ENCODE results near the gene FILIP1.

The FILIP1 gene

GRCh38 chr6:75315978-75316377 is 177.6 kb downstream of the FILIP1 start:
- no peak for TF ChIP-seq YY1 (IDR thresholded peaks at IDR 0.05; ENCODE audit: low read depth)
- no peak for TF ChIP-seq NFIC (IDR thresholded peaks at IDR 0.05)
- TF ChIP-seq TCF12 (IDR thresholded peaks at IDR 0.05; ENCODE audit: low read depth), result no peak

DNA sequence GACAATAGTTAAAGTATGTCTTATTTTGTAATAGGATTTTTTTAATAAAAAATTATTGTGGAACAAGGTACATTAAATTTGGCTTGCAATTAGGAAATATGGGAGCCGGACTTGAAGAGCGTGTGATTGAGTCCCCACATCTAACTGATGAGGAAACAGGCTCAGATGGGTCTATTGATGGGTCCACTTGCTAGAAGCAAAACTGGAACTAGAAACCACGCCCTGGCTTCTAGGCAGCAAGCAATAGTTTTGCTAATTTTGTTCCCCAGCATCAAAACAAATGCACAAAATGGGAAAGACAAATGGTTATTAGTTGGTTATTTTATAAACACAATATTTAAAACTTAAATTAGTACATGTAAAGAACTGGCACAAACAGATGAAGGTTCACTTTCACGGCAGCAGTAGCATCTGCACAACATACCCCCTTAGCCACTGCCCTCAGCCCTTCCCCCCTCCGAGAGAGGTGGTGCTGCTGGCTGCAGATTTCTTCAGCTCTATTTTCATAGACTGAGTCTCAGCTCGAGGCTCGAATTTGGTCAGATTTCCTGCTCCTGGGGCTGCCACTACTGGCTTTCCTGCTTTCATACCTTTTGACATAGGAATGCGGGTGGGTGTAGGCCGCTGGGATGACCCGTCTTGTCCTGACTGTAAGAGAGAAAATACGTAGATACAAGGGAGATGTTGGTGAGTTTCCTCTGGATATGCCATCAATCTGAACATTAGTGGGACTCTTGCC is 185.2 kb downstream of the FILIP1 start:
- TF ChIP-seq CREB1 (IDR thresholded peaks at IDR 0.05; ENCODE audit: low read depth), result no peak
- no peak for TF ChIP-seq EP300 (IDR thresholded peaks at IDR 0.05; ENCODE audit: borderline replicate concordance)

DNA sequence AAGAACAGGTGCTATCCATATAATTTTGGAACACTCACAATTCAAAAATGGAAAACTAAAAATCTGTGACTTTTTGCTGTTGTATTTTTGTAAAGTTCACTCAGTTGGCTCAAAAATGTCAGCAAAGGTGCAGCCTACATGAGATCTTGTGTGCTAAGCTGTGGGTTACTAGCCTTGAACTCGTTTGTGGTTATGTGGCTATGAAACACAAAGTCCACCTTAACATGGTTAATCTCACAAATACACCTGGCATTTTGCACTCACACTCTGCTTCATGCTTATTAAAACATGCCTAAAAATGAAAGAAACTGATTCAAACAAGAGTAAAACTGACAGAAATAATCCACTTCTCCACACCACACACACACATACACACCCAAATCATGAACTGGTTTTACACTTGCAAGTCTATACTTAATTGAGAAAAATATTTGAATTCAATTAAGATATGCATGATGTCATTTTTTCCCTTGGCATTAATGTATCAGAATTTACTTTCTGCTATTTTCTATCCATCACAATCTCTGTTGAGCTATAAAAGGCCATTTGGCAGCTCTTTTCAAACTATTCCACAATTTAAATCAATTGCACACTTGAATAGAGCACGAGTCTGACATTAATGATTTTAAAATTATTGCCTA is 186.1 kb downstream of the FILIP1 start:
- TF ChIP-seq, protein P1, sequence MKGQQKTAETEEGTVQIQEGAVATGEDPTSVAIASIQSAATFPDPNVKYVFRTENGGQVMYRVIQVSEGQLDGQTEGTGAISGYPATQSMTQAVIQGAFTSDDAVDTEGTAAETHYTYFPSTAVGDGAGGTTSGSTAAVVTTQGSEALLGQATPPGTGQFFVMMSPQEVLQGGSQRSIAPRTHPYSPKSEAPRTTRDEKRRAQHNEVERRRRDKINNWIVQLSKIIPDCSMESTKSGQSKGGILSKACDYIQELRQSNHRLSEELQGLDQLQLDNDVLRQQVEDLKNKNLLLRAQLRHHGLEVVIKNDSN (IDR thresholded peaks at IDR 0.05), result no peak
- no peak for TF ChIP-seq CREB1 (IDR thresholded peaks at IDR 0.05; ENCODE audit: low read depth)
- no peak for TF ChIP-seq ZBTB7A (IDR thresholded peaks at IDR 0.05; ENCODE audit: low read depth)
- TF ChIP-seq TCF12 (IDR thresholded peaks at IDR 0.05; ENCODE audit: low read depth), result no peak
- no peak for TF ChIP-seq RAD21 (IDR thresholded peaks at IDR 0.05; ENCODE audit: low read depth)
- TF ChIP-seq REST (IDR thresholded peaks at IDR 0.05; ENCODE audit: low read depth), result no peak
- TF ChIP-seq MAX (IDR thresholded peaks at IDR 0.05), result no peak
- no peak for TF ChIP-seq TEAD4 (IDR thresholded peaks at IDR 0.05)
- no peak for TF ChIP-seq CEBPB (IDR thresholded peaks at IDR 0.05)
- TF ChIP-seq EGR1 (IDR thresholded peaks at IDR 0.05), result no peak
- no peak for TF ChIP-seq FOXM1 (IDR thresholded peaks at IDR 0.05; ENCODE audit: borderline replicate concordance, low read depth)
- TF ChIP-seq YY1 (IDR thresholded peaks at IDR 0.05; ENCODE audit: low read depth), result no peak

- TF ChIP-seq CREB1 (IDR thresholded peaks at IDR 0.05; ENCODE audit: low read depth) (no peak), EGR1 (IDR thresholded peaks at IDR 0.05) (no peak), FOXM1 (IDR thresholded peaks at IDR 0.05; ENCODE audit: borderline replicate concordance, low read depth) (no peak), REST (IDR thresholded peaks at IDR 0.05; ENCODE audit: low read depth) (no peak), TAF1 (IDR thresholded peaks at IDR 0.05; ENCODE audit: low read depth) (no peak), RAD21 (IDR thresholded peaks at IDR 0.05; ENCODE audit: low read depth) (no peak), YY1 (IDR thresholded peaks at IDR 0.05; ENCODE audit: low read depth) (no peak), ZBTB7A (IDR thresholded peaks at IDR 0.05; ENCODE audit: low read depth) (no peak), EP300 (IDR thresholded peaks at IDR 0.05; ENCODE audit: borderline replicate concordance) (no peak), TCF12 (IDR thresholded peaks at IDR 0.05; ENCODE audit: low read depth) (no peak), NFIC (IDR thresholded peaks at IDR 0.05) (no peak)
Observed at GRCh38 chr6:75306064-75306463, 187.5 kb downstream of the FILIP1 start.

GRCh38 chr6:75305573-75305972 is 188.0 kb downstream of the FILIP1 start:
- TF ChIP-seq TEAD4 (IDR thresholded peaks at IDR 0.05) (no peak), YY1 (IDR thresholded peaks at IDR 0.05; ENCODE audit: low read depth) (no peak), EP300 (IDR thresholded peaks at IDR 0.05; ENCODE audit: borderline replicate concordance) (no peak), REST (IDR thresholded peaks at IDR 0.05; ENCODE audit: low read depth) (no peak), FOXM1 (IDR thresholded peaks at IDR 0.05; ENCODE audit: borderline replicate concordance, low read depth) (no peak), TAF1 (IDR thresholded peaks at IDR 0.05; ENCODE audit: low read depth) (no peak), ZBTB7A (IDR thresholded peaks at IDR 0.05; ENCODE audit: low read depth) (no peak), CREB1 (IDR thresholded peaks at IDR 0.05; ENCODE audit: low read depth) (no peak), MAX (IDR thresholded peaks at IDR 0.05) (no peak), EGR1 (IDR thresholded peaks at IDR 0.05) (no peak), CEBPB (IDR thresholded peaks at IDR 0.05) (no peak), RAD21 (IDR thresholded peaks at IDR 0.05; ENCODE audit: low read depth) (no peak)
- TF ChIP-seq, protein P1 (IDR thresholded peaks at IDR 0.05), result no peak
